Hepatocyte (in vitro differentiated cells): Measurements from ENCODE around the gene KRTAP5-4.

ENCODE experiments used
- EZH2 ChIP-seq: fragments of 200-600 bp; sonication (generic); IDR thresholded peaks from 2 replicates; pipeline ENCODE4 v1.6.1; 2016; ENCODE audit warnings: antibody characterized with exemption, mild to moderate bottlenecking, borderline replicate concordance
- EZH2phosphoT487 ChIP-seq: fragments of 200-600 bp; sonication (generic); IDR thresholded peaks from one replicate; pipeline ENCODE4 v1.6.1; 2018; ENCODE audit warnings: antibody characterized with exemption, mild to moderate bottlenecking, low read depth, moderate library complexity; ENCODE audit not compliant: unreplicated experiment, severe bottlenecking
- TF ChIP-seq, protein P1 (sequence below): fragments of 200-600 bp; sonication (generic); IDR thresholded peaks from 2 replicates; pipeline ENCODE4 v1.5.1; 2016; ENCODE audit warnings: antibody characterized with exemption, mild to moderate bottlenecking; ENCODE audit not compliant: poor library complexity

DNA sequence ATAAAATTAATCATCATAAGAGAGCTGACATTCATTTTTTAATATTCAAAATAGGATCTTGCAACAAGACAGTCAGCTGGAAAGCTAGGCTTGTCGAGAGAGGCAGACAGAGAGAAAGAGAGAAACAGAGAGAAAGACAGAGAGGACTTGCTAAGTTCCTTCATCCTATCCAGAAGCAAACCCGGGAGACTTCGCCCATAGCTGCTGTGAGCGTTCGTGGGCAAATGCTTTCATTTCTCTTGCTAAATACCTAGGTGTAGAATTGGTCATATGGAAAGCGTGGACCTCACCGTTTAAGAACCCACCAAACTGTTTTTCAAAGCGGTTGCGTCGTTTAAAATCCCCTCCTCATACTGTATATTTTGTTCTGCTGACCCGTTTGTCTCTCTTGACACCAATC lies 49.7 kb upstream of the KRTAP5-4 start:
- TF ChIP-seq EZH2 (no peak), EZH2phosphoT487 (no peak)
- TF ChIP-seq, protein P1, sequence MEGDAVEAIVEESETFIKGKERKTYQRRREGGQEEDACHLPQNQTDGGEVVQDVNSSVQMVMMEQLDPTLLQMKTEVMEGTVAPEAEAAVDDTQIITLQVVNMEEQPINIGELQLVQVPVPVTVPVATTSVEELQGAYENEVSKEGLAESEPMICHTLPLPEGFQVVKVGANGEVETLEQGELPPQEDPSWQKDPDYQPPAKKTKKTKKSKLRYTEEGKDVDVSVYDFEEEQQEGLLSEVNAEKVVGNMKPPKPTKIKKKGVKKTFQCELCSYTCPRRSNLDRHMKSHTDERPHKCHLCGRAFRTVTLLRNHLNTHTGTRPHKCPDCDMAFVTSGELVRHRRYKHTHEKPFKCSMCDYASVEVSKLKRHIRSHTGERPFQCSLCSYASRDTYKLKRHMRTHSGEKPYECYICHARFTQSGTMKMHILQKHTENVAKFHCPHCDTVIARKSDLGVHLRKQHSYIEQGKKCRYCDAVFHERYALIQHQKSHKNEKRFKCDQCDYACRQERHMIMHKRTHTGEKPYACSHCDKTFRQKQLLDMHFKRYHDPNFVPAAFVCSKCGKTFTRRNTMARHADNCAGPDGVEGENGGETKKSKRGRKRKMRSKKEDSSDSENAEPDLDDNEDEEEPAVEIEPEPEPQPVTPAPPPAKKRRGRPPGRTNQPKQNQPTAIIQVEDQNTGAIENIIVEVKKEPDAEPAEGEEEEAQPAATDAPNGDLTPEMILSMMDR: no peak
